ENCODE data around the gene CCT5. TPM values are rescaled to one million over a fixed set of nuclear protein-coding genes. Genes with fewer than 3 reads are reported as not detected.
"Not testable (repeated sequence)": the region's sequence is repeated elsewhere in the genome, so short reads cannot be mapped to it uniquely, and the experiment has no call there.

The CCT5 gene
- total and polyA plus RNA-seq, 10 of the 15 experiments (the other 5 are each of a cell fraction or from before 2014, with no cell fraction given), result 376 to 637 (median 543) TPM

- no peak for TF ChIP-seq POU2F2 (IDR thresholded peaks at IDR 0.05; ENCODE audit: borderline replicate concordance, low read depth, low read length)
- no peak for TF ChIP-seq FOS (IDR thresholded peaks at IDR 0.05; ENCODE audit: borderline replicate concordance, extremely low read depth, insufficient read length)
- no peak for TF ChIP-seq NFYA (IDR thresholded peaks at IDR 0.05; ENCODE audit: borderline replicate concordance, low read depth, low read length)
- no peak for TF ChIP-seq MXI1 (IDR thresholded peaks at IDR 0.05; ENCODE audit: low read depth, low read length)
- 0 out of 2 replicates have a peak, but pooled peaks have one; percentile 43 for TF ChIP-seq RUNX3 (IDR thresholded peaks at IDR 0.05; ENCODE audit: low read length)
- no peak for TF ChIP-seq BMI1 (IDR thresholded peaks at IDR 0.05; ENCODE audit: borderline replicate concordance)
- no peak for TF ChIP-seq BCL11A (IDR thresholded peaks at IDR 0.05; ENCODE audit: low read depth, low read length)
- TF ChIP-seq ZNF274 (IDR thresholded peaks at IDR 0.05; ENCODE audit: insufficient read depth, insufficient read length), result no peak
- no peak for TF ChIP-seq NRF1 (conservative IDR thresholded peaks at IDR 0.05; ENCODE audit: low read depth, low read length)
- TF ChIP-seq RAD21 (IDR thresholded peaks at IDR 0.05; ENCODE audit: insufficient read depth, low read depth, low read length), result peak; percentile 80
- no peak for TF ChIP-seq TCF7 (IDR thresholded peaks at IDR 0.05; ENCODE audit: borderline replicate concordance)
- no peak for TF ChIP-seq CHD4 (IDR thresholded peaks at IDR 0.05)
- TF ChIP-seq MYB (IDR thresholded peaks at IDR 0.05; ENCODE audit: borderline replicate concordance, low read depth, low read length), result no peak
- TF ChIP-seq NBN (IDR thresholded peaks at IDR 0.05), result no peak
- peak; percentile 87 for TF ChIP-seq SMC3 (IDR thresholded peaks at IDR 0.05; ENCODE audit: borderline replicate concordance, low read length)
- no peak for TF ChIP-seq CREB1 (IDR thresholded peaks at IDR 0.05; ENCODE audit: low read depth)
- no peak for TF ChIP-seq WRNIP1 (IDR thresholded peaks at IDR 0.05; ENCODE audit: borderline replicate concordance, low read depth, low read length)
- TF ChIP-seq ZNF24 (IDR thresholded peaks at IDR 0.05), result no peak
Observed at GRCh38 chr5:10283927-10284635, 34.0 kb downstream of the CCT5 start (continued).

DNA sequence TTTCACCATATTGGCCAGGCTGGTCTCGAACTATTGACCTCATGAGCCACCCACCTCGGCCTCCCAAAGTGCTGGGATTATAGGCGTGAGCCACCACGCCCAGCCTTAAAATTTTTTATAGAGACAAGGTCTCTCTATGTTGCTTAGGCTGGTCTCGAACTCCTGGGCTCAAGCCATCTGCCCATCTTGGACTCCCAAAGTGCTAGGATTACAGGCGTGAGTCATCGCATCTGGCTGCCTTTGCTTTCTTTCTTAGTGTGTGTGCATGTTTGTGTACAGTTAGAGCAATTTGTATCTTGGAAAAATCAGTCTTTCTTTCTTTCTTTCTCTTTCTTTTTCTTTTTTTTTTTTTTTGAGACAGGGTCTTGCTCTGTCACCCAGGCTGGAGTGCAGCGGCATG is 35.3 kb downstream of the CCT5 start:
- DNase-seq (ENCODE audit: low read depth, low spot score); H4K20me1 ChIP-seq (ENCODE audit: control insufficient read depth, insufficient read depth); H2AFZ ChIP-seq (ENCODE audit: control insufficient read depth, low read depth, low read length); BruUV-seq (replicated peaks); H3K9me3 ChIP-seq (replicated peaks; ENCODE audit: control insufficient read depth, insufficient read depth, low read length); FAIRE-seq; H3K9ac ChIP-seq (ENCODE audit: control insufficient read depth, insufficient read depth, low read length); H3K4me2 ChIP-seq (ENCODE audit: control insufficient read depth, insufficient read depth); POLR2A ChIA-PET; H3K27me3 ChIP-seq (replicated peaks in 1 of 2; ENCODE audit: control insufficient read depth in 2 of 2, insufficient read depth in 2 of 2, low read length in 1 of 2); H3K4me3 ChIP-seq; H3K36me3 ChIP-seq (ENCODE audit: control insufficient read depth in 2 of 2, insufficient read depth in 2 of 2, low read length in 1 of 2); in situ Hi-C loops (cut with MboI); RAD21 ChIA-PET (ENCODE audit: unreplicated experiment); ATAC-seq; H3K27ac ChIP-seq (ENCODE audit: control insufficient read depth, insufficient read depth); H3K79me2 ChIP-seq (ENCODE audit: control insufficient read depth, insufficient read depth, low read length); intact Hi-C loops (cut with micrococcal nuclease; ENCODE audit: unreplicated experiment): not testable (repeated sequence)
- WGBS (ENCODE audit: insufficient coverage, insufficient replicate concordance, low lambda C conversion rate, missing lambda C conversion rate), result 97% methylated on average over 8 of the region's 8 CpGs
- ChIA-PET SMC1A (ENCODE audit: uncharacterized antibody, unreplicated experiment) (interaction anchor here (1.7 to 3.4 kb wide), 2 partner anchors 74 to 138 kb away, joined by 5 to 13 read pairs; no protein-coding TSS in a partner anchor), CTCF (interaction anchor here (1.1 to 4.8 kb wide), 4 partner anchors 67 to 137 kb away, joined by 4 to 43 read pairs (median 30); no protein-coding TSS in a partner anchor)
- peaks cover 17% of the 10 kb centered on the region for H3K4me1 ChIP-seq (ENCODE audit: control insufficient read depth, insufficient read depth, low read length)

Measured in GM12878 (cell line).